ENCODE measurements around the gene JADE3.
"Not testable (repeated sequence)": the region's sequence is repeated elsewhere in the genome, so short reads cannot be mapped to it uniquely, and the experiment has no call there.

JADE3 gene

GRCh38 chrX:46965125-46965758 lies 53.0 kb downstream of the JADE3 start:
- H3K4me1 ChIP-seq (ENCODE audit: insufficient read depth, low read length), result no peaks in the 10 kb centered on the region
- no peaks in the 10 kb centered on the region for H3K9me3 ChIP-seq (ENCODE audit: low read length)
- H3K4me3 ChIP-seq (ENCODE audit: low read depth in 1 of 2, low read length in 2 of 2), result no peak overlapping the region
- H3K36me3 ChIP-seq (ENCODE audit: insufficient read depth, low read length), result no peaks in the 10 kb centered on the region
- no peaks in the 10 kb centered on the region for H3K27me3 ChIP-seq (ENCODE audit: control insufficient read depth in 1 of 2, insufficient read depth in 2 of 2, low read length in 2 of 2)
- no peak overlapping the region for H3K27ac ChIP-seq (ENCODE audit: low read depth, low read length)
- H3K9ac ChIP-seq (ENCODE audit: low read length), result no peak overlapping the region

- H3K4me3 ChIP-seq (ENCODE audit: low read depth in 1 of 2, low read length in 2 of 2), result no peak overlapping the region
- no peaks in the 10 kb centered on the region for H3K36me3 ChIP-seq (ENCODE audit: insufficient read depth, low read length)
- no peaks in the 10 kb centered on the region for H3K27me3 ChIP-seq (ENCODE audit: control insufficient read depth in 1 of 2, insufficient read depth in 2 of 2, low read length in 2 of 2)
- H3K9ac ChIP-seq (ENCODE audit: low read length), result no peak overlapping the region
- H3K9me3 ChIP-seq (ENCODE audit: low read length), result no peaks in the 10 kb centered on the region
- H3K27ac ChIP-seq (ENCODE audit: low read depth, low read length), result no peak overlapping the region
- no peaks in the 10 kb centered on the region for H3K4me1 ChIP-seq (ENCODE audit: insufficient read depth, low read length)
These were observed 55.3 kb downstream of the JADE3 start for GRCh38 chrX:46967547-46967946.

DNA sequence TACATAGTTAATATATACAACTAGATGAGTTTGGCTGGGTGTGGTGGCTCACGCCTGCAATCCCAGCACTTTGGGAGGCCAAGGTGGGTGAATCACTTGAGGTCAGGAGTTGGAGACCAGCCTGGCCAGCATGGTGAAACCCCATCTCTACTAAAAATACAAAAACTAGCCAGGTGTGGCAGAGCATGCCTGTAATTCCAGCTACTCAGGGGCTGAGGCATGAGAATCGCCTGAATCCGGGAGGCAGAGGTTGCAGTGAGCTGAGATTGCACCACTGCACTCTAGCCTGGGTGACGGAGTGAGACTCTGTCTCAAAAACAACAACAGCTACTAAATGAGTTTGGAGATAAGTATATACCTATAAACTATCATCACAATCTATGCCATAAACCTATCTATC lies 64.8 kb downstream of the JADE3 start:
- not testable (repeated sequence) for H3K4me3 ChIP-seq (ENCODE audit: low read depth in 1 of 2, low read length in 2 of 2); H3K9me3 ChIP-seq (ENCODE audit: low read length); H3K36me3 ChIP-seq (ENCODE audit: insufficient read depth, low read length); H3K4me1 ChIP-seq (ENCODE audit: insufficient read depth, low read length); H3K27me3 ChIP-seq (ENCODE audit: control insufficient read depth in 1 of 2, insufficient read depth in 2 of 2, low read length in 2 of 2); H3K9ac ChIP-seq (ENCODE audit: low read length); H3K27ac ChIP-seq (ENCODE audit: low read depth, low read length)

- H3K27me3 ChIP-seq (ENCODE audit: control insufficient read depth in 1 of 2, insufficient read depth in 2 of 2, low read length in 2 of 2), result no peaks in the 10 kb centered on the region
- no peaks in the 10 kb centered on the region for H3K36me3 ChIP-seq (ENCODE audit: insufficient read depth, low read length)
- no peak overlapping the region for H3K27ac ChIP-seq (ENCODE audit: low read depth, low read length)
- no peak overlapping the region for H3K4me3 ChIP-seq (ENCODE audit: low read depth in 1 of 2, low read length in 2 of 2)
- H3K9ac ChIP-seq (ENCODE audit: low read length), result no peak overlapping the region
- H3K4me1 ChIP-seq (ENCODE audit: insufficient read depth, low read length), result no peaks in the 10 kb centered on the region
- no peaks in the 10 kb centered on the region for H3K9me3 ChIP-seq (ENCODE audit: low read length)
These were observed 66.4 kb downstream of the JADE3 start for GRCh38 chrX:46978341-46979291.

- Histone ChIP-seq H3K4me3 (ENCODE audit: low read depth in 1 of 2, low read length in 2 of 2) (no peak overlapping the region), H3K27ac (ENCODE audit: low read depth, low read length) (no peak overlapping the region), H3K27me3 (ENCODE audit: control insufficient read depth in 1 of 2, insufficient read depth in 2 of 2, low read length in 2 of 2) (no peaks in the 10 kb centered on the region), H3K9ac (ENCODE audit: low read length) (no peak overlapping the region), H3K9me3 (ENCODE audit: low read length) (no peaks in the 10 kb centered on the region), H3K36me3 (ENCODE audit: insufficient read depth, low read length) (no peaks in the 10 kb centered on the region), H3K4me1 (ENCODE audit: insufficient read depth, low read length) (no peaks in the 10 kb centered on the region)
These were observed 72.5 kb downstream of the JADE3 start for GRCh38 chrX:46984705-46985104.

GRCh38 chrX:46989548-46989947 lies 77.3 kb downstream of the JADE3 start:
- H3K4me3 ChIP-seq (ENCODE audit: low read depth in 1 of 2, low read length in 2 of 2), result no peak overlapping the region
- no peaks in the 10 kb centered on the region for H3K4me1 ChIP-seq (ENCODE audit: insufficient read depth, low read length)
- no peaks in the 10 kb centered on the region for H3K9me3 ChIP-seq (ENCODE audit: low read length)
- no peak overlapping the region for H3K9ac ChIP-seq (ENCODE audit: low read length)
- no peaks in the 10 kb centered on the region for H3K36me3 ChIP-seq (ENCODE audit: insufficient read depth, low read length)
- no peak overlapping the region for H3K27ac ChIP-seq (ENCODE audit: low read depth, low read length)
- no peaks in the 10 kb centered on the region for H3K27me3 ChIP-seq (ENCODE audit: control insufficient read depth in 1 of 2, insufficient read depth in 2 of 2, low read length in 2 of 2)

DNA sequence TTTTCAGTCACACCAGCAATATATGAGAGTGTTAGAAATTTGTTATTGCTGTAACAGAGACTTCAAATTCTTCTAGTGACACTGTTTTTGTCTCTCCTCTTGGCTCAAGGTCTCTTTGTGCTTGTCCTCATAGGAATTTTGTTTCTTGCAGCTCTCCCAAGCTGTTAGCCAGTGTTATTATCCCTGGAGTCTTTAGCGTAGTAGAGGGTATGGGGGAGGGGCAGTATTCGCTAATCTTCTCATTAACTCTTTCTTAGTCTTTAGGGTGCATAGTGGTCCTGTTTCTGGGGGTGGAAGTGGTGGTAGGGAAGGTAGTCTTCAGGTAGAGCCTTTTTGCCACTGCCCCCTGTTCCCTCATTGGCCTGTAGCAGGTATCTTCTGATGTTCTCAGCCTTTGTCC lies 79.4 kb downstream of the JADE3 start:
- Histone ChIP-seq H3K27me3 (ENCODE audit: control insufficient read depth in 1 of 2, insufficient read depth in 2 of 2, low read length in 2 of 2) (no peaks in the 10 kb centered on the region), H3K27ac (ENCODE audit: low read depth, low read length) (no peak overlapping the region), H3K36me3 (ENCODE audit: insufficient read depth, low read length) (no peaks in the 10 kb centered on the region), H3K9me3 (ENCODE audit: low read length) (no peaks in the 10 kb centered on the region), H3K4me3 (ENCODE audit: low read depth in 1 of 2, low read length in 2 of 2) (no peak overlapping the region), H3K9ac (ENCODE audit: low read length) (no peak overlapping the region), H3K4me1 (ENCODE audit: insufficient read depth, low read length) (no peaks in the 10 kb centered on the region)

DNA sequence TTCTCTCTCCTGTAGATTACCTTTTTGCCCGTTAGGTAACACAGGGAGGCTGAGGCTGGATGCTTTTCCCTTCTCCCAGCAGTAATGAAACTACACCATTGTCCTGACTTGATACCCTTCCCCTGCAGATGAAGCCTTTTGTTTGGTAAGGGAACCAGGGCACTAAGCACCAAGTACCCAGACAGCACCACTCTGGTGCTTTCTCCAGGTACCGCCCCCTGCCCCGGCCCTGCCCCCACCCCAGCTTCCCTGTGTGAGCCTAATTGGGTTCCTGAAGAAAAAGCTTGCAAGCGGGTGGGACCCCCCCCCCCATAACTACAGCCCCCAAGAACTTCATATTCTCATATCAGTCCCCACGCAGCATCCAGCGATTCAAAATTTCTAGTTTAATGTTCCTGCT lies 79.8 kb downstream of the JADE3 start:
- no peaks in the 10 kb centered on the region for H3K27me3 ChIP-seq (ENCODE audit: control insufficient read depth in 1 of 2, insufficient read depth in 2 of 2, low read length in 2 of 2)
- no peak overlapping the region for H3K27ac ChIP-seq (ENCODE audit: low read depth, low read length)
- no peaks in the 10 kb centered on the region for H3K9me3 ChIP-seq (ENCODE audit: low read length)
- no peak overlapping the region for H3K4me3 ChIP-seq (ENCODE audit: low read depth in 1 of 2, low read length in 2 of 2)
- H3K36me3 ChIP-seq (ENCODE audit: insufficient read depth, low read length), result no peaks in the 10 kb centered on the region
- no peak overlapping the region for H3K9ac ChIP-seq (ENCODE audit: low read length)
- no peaks in the 10 kb centered on the region for H3K4me1 ChIP-seq (ENCODE audit: insufficient read depth, low read length)

DNA sequence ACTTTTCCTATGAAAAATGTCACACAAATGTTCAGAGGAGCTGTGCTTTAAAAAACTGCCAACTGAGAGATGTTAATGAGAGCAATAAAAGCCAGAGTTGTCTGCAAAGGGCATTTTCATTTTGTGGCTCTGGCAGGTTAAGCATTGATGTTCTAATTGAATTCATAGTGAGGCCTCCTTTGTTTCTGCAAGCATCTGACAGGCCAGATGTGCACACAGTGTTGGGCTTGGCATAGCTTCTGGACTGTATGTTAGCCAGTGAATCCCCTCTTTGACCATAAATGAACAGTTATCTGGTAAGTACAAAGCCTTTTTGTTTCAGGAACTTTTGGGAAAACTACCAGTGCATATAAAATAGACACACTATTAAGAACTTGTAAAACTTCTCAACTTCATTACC lies 81.9 kb downstream of the JADE3 start:
- H3K4me1 ChIP-seq (ENCODE audit: insufficient read depth, low read length), result no peaks in the 10 kb centered on the region
- no peaks in the 10 kb centered on the region for H3K27me3 ChIP-seq (ENCODE audit: control insufficient read depth in 1 of 2, insufficient read depth in 2 of 2, low read length in 2 of 2)
- no peak overlapping the region for H3K4me3 ChIP-seq (ENCODE audit: low read depth in 1 of 2, low read length in 2 of 2)
- no peak overlapping the region for H3K9ac ChIP-seq (ENCODE audit: low read length)
- H3K9me3 ChIP-seq (ENCODE audit: low read length), result no peaks in the 10 kb centered on the region
- H3K27ac ChIP-seq (ENCODE audit: low read depth, low read length), result no peak overlapping the region
- H3K36me3 ChIP-seq (ENCODE audit: insufficient read depth, low read length), result no peaks in the 10 kb centered on the region

GRCh38 chrX:47012131-47012530 lies 99.9 kb downstream of the JADE3 start:
- H3K27me3 ChIP-seq (ENCODE audit: control insufficient read depth in 1 of 2, insufficient read depth in 2 of 2, low read length in 2 of 2), result no peaks in the 10 kb centered on the region
- no peaks in the 10 kb centered on the region for H3K4me1 ChIP-seq (ENCODE audit: insufficient read depth, low read length)
- no peak overlapping the region for H3K27ac ChIP-seq (ENCODE audit: low read depth, low read length)
- H3K9me3 ChIP-seq (ENCODE audit: low read length), result no peaks in the 10 kb centered on the region
- H3K9ac ChIP-seq (ENCODE audit: low read length), result no peak overlapping the region
- no peaks in the 10 kb centered on the region for H3K36me3 ChIP-seq (ENCODE audit: insufficient read depth, low read length)
- H3K4me3 ChIP-seq (ENCODE audit: low read depth in 1 of 2, low read length in 2 of 2), result no peak overlapping the region

- H3K9ac ChIP-seq (ENCODE audit: low read length), result no peak overlapping the region
- no peaks in the 10 kb centered on the region for H3K36me3 ChIP-seq (ENCODE audit: insufficient read depth, low read length)
These were observed 114.0 kb downstream of the JADE3 start for GRCh38 chrX:47026198-47026597.

DNA sequence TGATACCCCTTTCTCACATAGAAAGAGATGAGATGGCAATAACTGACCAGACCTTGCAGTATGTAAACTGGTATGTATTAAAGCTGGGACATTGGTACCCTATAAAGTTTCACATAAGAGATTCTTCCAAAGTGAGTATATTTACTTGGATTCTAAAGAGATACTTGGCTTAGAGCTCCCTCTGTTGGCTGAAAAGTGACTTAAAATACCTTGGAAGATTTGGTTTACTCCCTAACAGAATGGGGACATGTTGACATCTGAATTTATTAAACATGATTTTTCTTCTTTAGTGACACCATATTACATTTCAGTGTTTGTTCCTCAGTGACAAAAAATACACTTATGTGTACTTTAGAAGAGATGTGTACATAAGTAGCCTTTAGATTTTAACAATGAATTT lies 118.1 kb downstream of the JADE3 start:
- no peak overlapping the region for H3K9ac ChIP-seq (ENCODE audit: low read length)
- H3K27me3 ChIP-seq (ENCODE audit: control insufficient read depth in 1 of 2, insufficient read depth in 2 of 2, low read length in 2 of 2), result no peaks in the 10 kb centered on the region
- H3K27ac ChIP-seq (ENCODE audit: low read depth, low read length), result no peak overlapping the region
- no peaks in the 10 kb centered on the region for H3K9me3 ChIP-seq (ENCODE audit: low read length)
- H3K4me1 ChIP-seq (ENCODE audit: insufficient read depth, low read length), result no peaks in the 10 kb centered on the region
- no peak overlapping the region for H3K4me3 ChIP-seq (ENCODE audit: low read depth in 1 of 2, low read length in 2 of 2)
- H3K36me3 ChIP-seq (ENCODE audit: insufficient read depth, low read length), result no peaks in the 10 kb centered on the region

More at GRCh38 chrX:47026198-47026597, 114.0 kb downstream of the JADE3 start:
- H3K27me3 ChIP-seq (ENCODE audit: control insufficient read depth in 1 of 2, insufficient read depth in 2 of 2, low read length in 2 of 2), result no peaks in the 10 kb centered on the region
- H3K4me1 ChIP-seq (ENCODE audit: insufficient read depth, low read length), result no peaks in the 10 kb centered on the region
- H3K9me3 ChIP-seq (ENCODE audit: low read length), result no peaks in the 10 kb centered on the region
- H3K4me3 ChIP-seq (ENCODE audit: low read depth in 1 of 2, low read length in 2 of 2), result no peak overlapping the region
- H3K27ac ChIP-seq (ENCODE audit: low read depth, low read length), result no peak overlapping the region

Data from muscle layer of colon (tissue), 2 donors.